ENCODE results near the gene MAD2L2.

Gene MAD2L2

GRCh38 chr1:11719313-11720032, 38.5 kb upstream of the MAD2L2 start:
- TF ChIP-seq, protein P1, sequence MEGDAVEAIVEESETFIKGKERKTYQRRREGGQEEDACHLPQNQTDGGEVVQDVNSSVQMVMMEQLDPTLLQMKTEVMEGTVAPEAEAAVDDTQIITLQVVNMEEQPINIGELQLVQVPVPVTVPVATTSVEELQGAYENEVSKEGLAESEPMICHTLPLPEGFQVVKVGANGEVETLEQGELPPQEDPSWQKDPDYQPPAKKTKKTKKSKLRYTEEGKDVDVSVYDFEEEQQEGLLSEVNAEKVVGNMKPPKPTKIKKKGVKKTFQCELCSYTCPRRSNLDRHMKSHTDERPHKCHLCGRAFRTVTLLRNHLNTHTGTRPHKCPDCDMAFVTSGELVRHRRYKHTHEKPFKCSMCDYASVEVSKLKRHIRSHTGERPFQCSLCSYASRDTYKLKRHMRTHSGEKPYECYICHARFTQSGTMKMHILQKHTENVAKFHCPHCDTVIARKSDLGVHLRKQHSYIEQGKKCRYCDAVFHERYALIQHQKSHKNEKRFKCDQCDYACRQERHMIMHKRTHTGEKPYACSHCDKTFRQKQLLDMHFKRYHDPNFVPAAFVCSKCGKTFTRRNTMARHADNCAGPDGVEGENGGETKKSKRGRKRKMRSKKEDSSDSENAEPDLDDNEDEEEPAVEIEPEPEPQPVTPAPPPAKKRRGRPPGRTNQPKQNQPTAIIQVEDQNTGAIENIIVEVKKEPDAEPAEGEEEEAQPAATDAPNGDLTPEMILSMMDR (IDR thresholded peaks at IDR 0.05): peak; percentile 97
- Histone ChIP-seq H3K9me3 (no peaks in the 10 kb centered on the region), H3K27me3 (no peaks in the 10 kb centered on the region), H3K27ac (peak overlapping the region; percentile 88), H3K4me1 (ENCODE audit: control insufficient read depth in 1 of 2, insufficient read depth in 1 of 2, low read depth in 1 of 2, low read length in 1 of 2) (peaks cover 49 to 55% of the 10 kb centered on the region in 2 experiments), H3K4me3 (ENCODE audit: low read depth in 1 of 2, low read length in 1 of 2) (peak overlapping the region; percentile 69 to 84), H3K36me3 (no peaks in the 10 kb centered on the region)

GRCh38 chr1:11714831-11715575, 34.1 kb upstream of the MAD2L2 start:
- Histone ChIP-seq H3K9me3 (no peaks in the 10 kb centered on the region), H3K4me1 (ENCODE audit: control insufficient read depth in 1 of 2, insufficient read depth in 1 of 2, low read depth in 1 of 2, low read length in 1 of 2) (peaks cover 13 to 15% of the 10 kb centered on the region in 2 experiments), H3K27ac (no peak overlapping the region), H3K27me3 (no peaks in the 10 kb centered on the region), H3K36me3 (no peaks in the 10 kb centered on the region), H3K4me3 (ENCODE audit: low read depth in 1 of 2, low read length in 1 of 2) (no peak overlapping the region)
- TF ChIP-seq, protein P1 (IDR thresholded peaks at IDR 0.05): no peak

- Histone ChIP-seq H3K36me3 (no peaks in the 10 kb centered on the region), H3K27ac (no peak overlapping the region), H3K9me3 (no peaks in the 10 kb centered on the region), H3K4me1 (ENCODE audit: control insufficient read depth in 1 of 2, insufficient read depth in 1 of 2, low read depth in 1 of 2, low read length in 1 of 2) (no peaks in the 10 kb centered on the region), H3K4me3 (ENCODE audit: low read depth in 1 of 2, low read length in 1 of 2) (no peak overlapping the region), H3K27me3 (peaks cover 15% of the 10 kb centered on the region)
- TF ChIP-seq, protein P1 (IDR thresholded peaks at IDR 0.05): no peak
Observed at GRCh38 chr1:11713095-11713494, 32.1 kb upstream of the MAD2L2 start.

DNA sequence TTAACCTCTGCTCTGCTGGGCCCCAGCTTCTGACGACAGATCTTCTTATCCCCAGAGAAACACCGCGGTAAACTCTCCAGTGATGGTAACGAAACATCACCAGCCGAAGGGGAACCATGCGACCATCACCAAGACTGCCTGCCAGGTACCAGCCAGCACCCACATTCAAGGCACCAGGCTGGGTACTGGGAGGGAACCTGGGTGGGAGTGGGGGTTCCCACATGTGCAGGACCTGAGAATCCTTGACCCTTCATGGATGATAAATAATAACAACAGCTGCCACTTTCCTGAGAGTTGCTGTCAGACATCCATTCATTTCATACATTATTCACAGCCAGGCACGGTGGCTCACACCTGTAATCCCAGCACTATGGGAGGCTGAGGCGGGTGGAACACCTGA, 31.3 kb upstream of the MAD2L2 start:
- Histone ChIP-seq H3K9me3 (no peaks in the 10 kb centered on the region), H3K4me3 (ENCODE audit: low read depth in 1 of 2, low read length in 1 of 2) (no peak overlapping the region), H3K36me3 (no peaks in the 10 kb centered on the region), H3K4me1 (ENCODE audit: control insufficient read depth in 1 of 2, insufficient read depth in 1 of 2, low read depth in 1 of 2, low read length in 1 of 2) (no peaks in the 10 kb centered on the region), H3K27ac (no peak overlapping the region), H3K27me3 (peaks cover 23% of the 10 kb centered on the region)
- TF ChIP-seq, protein P1 (IDR thresholded peaks at IDR 0.05): no peak

GRCh38 chr1:11711490-11711889, 30.5 kb upstream of the MAD2L2 start:
- Histone ChIP-seq H3K36me3 (no peaks in the 10 kb centered on the region), H3K27me3 (peaks cover 28% of the 10 kb centered on the region), H3K4me1 (ENCODE audit: control insufficient read depth in 1 of 2, insufficient read depth in 1 of 2, low read depth in 1 of 2, low read length in 1 of 2) (no peaks in the 10 kb centered on the region), H3K9me3 (no peaks in the 10 kb centered on the region), H3K4me3 (ENCODE audit: low read depth in 1 of 2, low read length in 1 of 2) (no peak overlapping the region), H3K27ac (no peak overlapping the region)
- TF ChIP-seq, protein P1 (IDR thresholded peaks at IDR 0.05): no peak

Data from neutrophil (primary cell).